Erythroblast (primary cell): ENCODE data around the gene HSP90B1.

ENCODE experiments used
- GATA1 ChIP-seq: IDR thresholded peaks from 2 replicates; pipeline ENCODE4 v1.6.1; 2011; ENCODE audit warnings: low read depth, mild to moderate bottlenecking, control low read depth, low read length, moderate library complexity
- POLR2A ChIP-seq: IDR thresholded peaks from 2 replicates; pipeline ENCODE4 v1.6.1; 2011; ENCODE audit warnings: mild to moderate bottlenecking, low read length

- TF ChIP-seq POLR2A (no peak), GATA1 (no peak)
Observed at GRCh38 chr12:103881261-103881660, 48.9 kb upstream of the HSP90B1 start.
